ACHN (cell line): Measurements from ENCODE around the gene MST1R.
"Not testable (repeated sequence)": the region's sequence is repeated elsewhere in the genome, so short reads cannot be mapped to it uniquely, and the experiment has no call there.

Source experiments
- DNase-seq: peaks from one replicate; pipeline ENCODE4 v3.0.0-alpha.2; 2015
- in situ Hi-C: cut with HindIII; loops from 2 replicates; pipeline ENCODE4 v1.10.0; 2017; ENCODE audit warnings: low sequenced_read_pairs, low pct_ligation_motif_present, low pct_unique_long_range_greater_than_20kb

Gene MST1R

DNA sequence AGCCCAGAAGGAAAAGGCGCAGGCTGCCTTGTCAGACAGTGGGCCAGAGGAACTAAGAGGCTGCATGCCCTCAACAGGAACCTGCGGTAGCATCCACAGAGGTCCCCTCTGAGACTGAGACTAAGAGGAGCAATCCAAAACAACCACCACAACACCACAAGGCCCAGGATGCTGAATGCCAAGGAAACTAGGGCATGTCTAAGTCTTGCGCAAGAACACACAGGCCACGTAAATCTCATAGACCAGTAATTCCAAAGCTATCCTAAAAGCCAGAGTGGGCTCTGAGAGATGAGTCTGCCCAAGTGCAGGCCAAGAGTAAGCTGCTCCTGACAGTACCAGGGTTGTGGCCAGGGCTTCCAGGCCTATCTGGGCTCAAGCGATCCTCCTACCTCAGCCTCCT lies 13.0 kb upstream of the MST1R start:
- in situ Hi-C loops = no loop called here
- DNase-seq = no peak

DNA sequence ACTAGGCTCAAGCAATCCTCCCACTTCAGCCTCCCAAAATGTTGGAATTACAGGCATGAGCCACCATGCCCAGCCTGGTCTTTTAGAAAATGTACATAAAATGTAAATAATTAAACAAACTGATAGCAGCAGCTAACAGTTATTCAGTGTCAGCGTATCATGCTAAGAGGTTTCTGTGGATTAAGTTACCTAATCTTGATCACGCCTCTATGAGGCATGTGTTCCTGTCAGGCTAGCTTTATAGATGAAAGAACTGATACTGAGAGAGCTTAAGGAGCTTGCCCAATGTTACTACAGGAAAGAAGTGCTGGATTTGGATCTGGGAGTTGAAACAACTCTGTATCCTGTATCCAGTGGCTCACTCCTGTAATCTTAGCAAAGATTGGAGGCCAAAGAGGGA lies 11.2 kb upstream of the MST1R start:
- no peak for DNase-seq
- in situ Hi-C loops = no loop called here

DNA sequence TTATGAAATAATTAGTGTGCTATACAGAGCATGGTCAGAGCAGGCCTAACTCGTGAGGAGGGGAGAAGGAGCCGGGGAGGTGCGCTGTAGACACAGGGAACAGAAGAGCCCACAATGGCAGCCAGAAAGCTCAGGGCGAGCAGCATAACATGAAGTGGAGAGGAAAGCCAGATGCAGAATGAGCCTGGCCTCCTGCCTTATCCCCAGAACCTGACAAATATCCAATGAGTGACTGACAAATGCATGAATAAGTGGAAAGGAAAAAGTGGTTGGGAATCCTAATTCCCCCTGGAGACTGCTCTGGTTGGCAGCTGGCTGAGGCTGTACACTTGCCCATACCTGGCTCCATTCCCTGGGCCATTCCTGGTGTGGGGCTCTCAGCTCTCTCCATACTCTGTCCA lies 9.2 kb upstream of the MST1R start:
- in situ Hi-C loops = no loop called here
- no peak for DNase-seq

DNA sequence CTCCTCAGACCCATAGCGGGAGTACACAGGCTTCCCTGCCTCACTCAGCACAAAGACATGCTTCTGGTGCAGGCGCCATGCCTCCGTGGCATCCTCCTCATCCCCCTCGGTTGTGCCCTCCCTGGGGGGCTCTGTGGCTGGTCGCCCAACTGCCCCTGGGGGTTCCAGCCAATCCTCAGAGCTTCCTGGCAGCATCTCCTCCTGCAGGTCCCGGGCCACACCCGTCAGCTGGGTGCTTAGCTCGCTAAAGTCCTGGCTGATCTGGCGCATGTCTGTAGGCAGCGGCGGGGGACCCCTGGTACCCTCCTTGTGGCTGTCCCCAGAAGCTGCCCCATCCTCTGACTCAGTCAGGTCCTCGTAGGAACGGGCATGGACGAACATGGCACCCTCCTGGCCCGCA lies 7.9 kb upstream of the MST1R start:
- DNase-seq = no peak
- in situ Hi-C loops = no loop called here

DNA sequence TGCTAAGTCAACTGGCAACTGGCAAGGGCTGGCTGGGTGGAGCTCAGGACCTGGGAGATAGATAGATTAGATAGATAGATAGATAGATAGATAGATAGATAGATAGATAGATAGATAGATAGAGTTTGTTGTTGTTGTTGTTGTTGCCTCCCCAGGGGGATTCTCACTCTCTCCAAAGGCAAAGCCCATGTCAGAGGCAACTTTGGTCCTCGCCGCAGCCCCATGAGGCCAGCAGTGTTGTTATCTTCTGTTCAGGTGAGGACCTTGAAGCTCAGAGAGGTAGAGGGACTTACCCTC lies 7.4 kb upstream of the MST1R start:
- in situ Hi-C loops = no loop called here
- DNase-seq = no peak

- in situ Hi-C loops = no loop called here
- DNase-seq = no peak
These were observed 6.9 kb upstream of the MST1R start for GRCh38 chr3:49910409-49911123.

DNA sequence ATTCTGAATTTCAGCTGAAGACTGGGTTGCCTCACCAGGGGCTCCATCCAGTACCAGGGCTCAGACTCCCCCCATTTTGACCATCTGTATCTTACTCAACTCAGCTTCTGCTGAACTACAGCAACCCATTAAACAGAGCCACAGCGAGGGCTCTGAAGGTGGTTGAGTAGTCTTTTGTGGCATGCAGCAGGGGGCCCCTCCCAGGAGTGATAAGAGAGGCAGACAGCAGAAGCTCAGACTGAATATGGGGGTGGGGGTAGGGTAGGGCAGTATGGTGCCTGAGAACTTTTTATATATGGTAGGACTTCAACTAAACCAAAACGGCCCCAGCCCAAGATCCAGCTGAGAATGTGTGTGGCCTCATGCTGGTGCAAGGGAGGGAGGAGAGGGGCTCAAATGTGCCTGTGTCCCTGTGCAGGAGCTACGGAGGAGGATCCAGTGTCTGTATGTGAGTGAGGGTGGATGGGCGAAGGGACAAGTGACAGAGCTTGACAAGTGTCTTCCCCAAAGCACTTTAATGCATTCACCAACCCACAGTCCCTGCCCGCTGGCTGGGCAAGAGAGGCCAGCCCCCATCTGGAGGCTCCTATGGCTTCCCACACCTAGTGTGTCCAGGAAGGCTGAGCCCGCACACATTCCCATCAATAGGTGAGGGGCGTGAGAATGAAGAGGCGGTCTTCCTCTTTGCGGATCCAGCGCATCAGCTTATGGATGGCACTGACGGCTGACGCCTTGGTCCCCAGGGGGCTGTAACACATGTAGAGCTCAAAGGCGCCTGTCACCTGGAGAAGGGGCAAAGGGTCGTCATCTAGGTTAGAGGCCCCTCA lies 4.9 kb upstream of the MST1R start:
- in situ Hi-C loops = no loop called here
- no peak for DNase-seq

DNA sequence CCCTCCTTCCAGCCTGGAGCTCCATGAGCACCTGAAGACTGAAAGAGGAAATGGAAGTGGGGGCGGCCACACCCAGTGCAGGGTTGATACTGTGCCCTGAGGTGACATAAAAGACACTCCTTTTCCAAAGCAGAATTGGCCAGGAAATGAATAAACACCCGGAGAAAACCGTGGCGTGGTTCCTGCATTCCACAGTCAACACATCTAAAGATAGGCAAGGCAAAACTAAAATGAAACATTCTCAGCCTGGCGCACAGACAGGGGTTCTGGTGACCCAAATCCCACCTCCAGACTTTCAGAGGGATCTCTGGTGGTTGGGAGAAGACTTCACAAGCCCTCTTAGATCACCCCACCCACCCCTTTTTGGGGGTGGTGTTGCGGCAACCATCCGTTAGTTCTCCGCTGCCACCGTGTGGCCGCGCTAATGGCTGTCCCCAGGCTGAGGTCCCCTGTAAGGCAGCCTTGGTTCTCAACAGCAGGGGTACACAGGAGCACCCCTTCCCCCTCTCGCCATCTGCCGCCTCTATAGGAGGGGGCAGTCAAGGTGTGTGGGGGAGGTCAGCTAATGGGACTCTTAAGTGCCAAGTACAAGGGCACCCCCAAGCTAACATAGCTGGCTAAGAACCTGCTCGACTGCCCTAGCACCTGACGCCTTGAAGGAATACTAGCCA lies 2.5 kb upstream of the MST1R start:
- in situ Hi-C loops = no loop called here
- DNase-seq = peak; percentile 38

DNA sequence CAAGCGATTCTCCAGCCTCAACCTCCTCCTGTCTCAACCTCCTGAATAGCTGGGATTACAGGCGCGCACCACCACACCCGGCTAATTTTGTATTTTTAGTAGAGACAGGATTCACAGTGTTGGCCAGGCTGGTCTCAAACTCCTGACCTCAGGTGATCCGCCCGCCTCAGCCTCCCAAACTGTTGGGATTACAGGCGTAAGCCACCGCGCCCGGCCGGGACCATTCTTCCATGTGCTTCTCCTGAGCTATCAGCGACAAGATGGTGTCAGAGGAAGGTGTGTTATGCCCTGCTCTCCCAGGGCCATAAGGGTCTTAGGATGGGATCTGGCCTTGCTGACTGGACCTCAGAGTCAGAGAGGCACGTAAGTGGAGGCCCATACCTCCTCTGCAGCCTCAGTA lies 775 bp upstream of the MST1R start:
- in situ Hi-C loops = not testable (repeated sequence)

GRCh38 chr3:49902511-49903345 lies 945 bp downstream of the MST1R start:
- no peak for DNase-seq
- in situ Hi-C loops = no loop called here

More for the DNA sequence above, 775 bp upstream of the MST1R start:
- not testable (repeated sequence) for DNase-seq

GRCh38 chr3:49901366-49902339 lies 2.0 kb downstream of the MST1R start:
- DNase-seq = no peak
- in situ Hi-C loops = no loop called here

DNA sequence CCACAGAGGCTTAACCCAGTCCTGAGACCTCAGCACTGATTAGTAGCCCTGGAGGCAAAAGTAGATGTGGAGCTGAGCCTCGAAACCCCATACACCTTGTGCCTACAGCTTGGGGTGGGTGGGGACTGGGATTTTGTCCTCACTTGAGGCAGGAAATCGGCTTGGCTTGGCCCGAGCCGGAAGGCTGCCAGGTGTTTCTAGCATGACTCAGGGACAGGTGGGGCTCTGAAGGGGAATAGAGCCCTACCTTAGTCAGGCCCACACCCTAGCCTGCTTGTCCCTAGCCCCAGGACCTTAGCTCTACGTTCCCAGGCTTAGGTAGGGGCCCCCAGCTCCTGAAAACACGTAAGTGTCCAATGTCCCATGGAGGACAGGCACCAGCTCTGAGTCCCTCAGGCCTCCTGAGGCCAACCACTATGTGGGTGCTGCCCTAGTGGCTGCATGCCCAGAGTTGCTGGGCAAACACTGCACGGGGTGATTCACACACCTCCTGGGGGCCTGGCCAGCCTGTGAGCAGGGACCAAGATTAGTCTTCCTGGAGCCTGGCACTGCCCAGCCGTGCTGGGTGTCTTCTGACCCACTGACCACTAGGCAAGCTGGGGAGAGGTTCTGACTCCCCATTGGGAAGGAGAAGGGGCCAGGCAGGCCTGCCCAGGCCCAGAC lies 3.1 kb downstream of the MST1R start:
- peak; percentile 85 for DNase-seq
- in situ Hi-C loops = no loop called here

DNA sequence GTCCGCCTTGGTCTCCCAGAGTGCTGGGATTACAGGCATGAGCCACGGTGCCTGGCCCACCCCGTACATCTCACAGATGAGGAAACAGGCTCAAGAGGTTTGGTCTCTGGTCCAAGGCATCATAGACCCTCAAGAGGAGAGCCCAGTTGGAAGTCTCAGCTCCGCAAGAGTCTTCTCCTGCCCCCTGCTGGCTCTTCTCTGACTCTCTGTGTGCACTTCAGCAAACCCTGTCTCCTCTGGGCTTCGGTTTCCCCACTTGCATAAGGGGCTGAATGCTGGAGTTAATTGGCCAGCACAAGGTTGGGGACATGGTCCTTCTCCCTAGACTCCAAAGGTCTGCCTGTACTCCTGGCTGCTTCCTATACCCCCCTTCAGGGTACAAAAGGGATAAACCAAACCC lies 3.9 kb downstream of the MST1R start:
- no peak for DNase-seq
- in situ Hi-C loops = no loop called here

- DNase-seq = no peak
- in situ Hi-C loops = no loop called here
These were observed 4.7 kb downstream of the MST1R start for GRCh38 chr3:49898991-49899390.

DNA sequence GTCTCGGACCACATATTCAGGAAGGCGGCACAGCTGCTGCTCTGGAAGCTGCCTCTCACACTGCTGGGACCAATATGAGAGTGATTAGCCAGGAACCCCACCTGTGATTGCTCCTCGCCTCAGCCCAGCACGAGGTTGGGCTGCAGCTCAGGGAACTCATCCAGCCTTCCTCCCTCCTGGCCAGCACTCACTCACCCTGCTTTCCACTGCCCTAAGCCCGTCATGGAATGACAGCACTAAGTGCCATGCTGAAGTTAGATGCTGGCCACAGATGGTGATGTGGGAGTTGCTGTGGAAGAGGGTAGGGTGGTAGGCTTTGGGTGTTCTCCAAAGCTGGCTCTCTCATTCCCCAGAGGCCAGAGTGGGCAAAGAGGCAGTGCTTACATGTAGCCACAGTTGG lies 7.3 kb downstream of the MST1R start:
- no peak for DNase-seq
- in situ Hi-C loops = no loop called here

- in situ Hi-C loops = no loop called here
- no peak for DNase-seq
These were observed 7.9 kb downstream of the MST1R start for GRCh38 chr3:49895791-49896190.

- DNase-seq = no peak
- in situ Hi-C loops = no loop called here
These were observed 14.4 kb downstream of the MST1R start for GRCh38 chr3:49889296-49889695.

GRCh38 chr3:49886922-49887265 lies 16.8 kb downstream of the MST1R start:
- in situ Hi-C loops = no loop called here
- DNase-seq = no peak
